NCI-H146 treated with DMSO at 0.1 percent for 48 hours (cell line): ENCODE results near the gene VARS2.
"Not testable (repeated sequence)": the region's sequence is repeated elsewhere in the genome, so short reads cannot be mapped to it uniquely, and the experiment has no call there.

Source experiments
- DNase-seq: peaks from one replicate; lab custom pipeline; 2025; ENCODE audit not compliant: unreplicated experiment; lab: John Stamatoyannopoulos, UW

Gene VARS2

DNA sequence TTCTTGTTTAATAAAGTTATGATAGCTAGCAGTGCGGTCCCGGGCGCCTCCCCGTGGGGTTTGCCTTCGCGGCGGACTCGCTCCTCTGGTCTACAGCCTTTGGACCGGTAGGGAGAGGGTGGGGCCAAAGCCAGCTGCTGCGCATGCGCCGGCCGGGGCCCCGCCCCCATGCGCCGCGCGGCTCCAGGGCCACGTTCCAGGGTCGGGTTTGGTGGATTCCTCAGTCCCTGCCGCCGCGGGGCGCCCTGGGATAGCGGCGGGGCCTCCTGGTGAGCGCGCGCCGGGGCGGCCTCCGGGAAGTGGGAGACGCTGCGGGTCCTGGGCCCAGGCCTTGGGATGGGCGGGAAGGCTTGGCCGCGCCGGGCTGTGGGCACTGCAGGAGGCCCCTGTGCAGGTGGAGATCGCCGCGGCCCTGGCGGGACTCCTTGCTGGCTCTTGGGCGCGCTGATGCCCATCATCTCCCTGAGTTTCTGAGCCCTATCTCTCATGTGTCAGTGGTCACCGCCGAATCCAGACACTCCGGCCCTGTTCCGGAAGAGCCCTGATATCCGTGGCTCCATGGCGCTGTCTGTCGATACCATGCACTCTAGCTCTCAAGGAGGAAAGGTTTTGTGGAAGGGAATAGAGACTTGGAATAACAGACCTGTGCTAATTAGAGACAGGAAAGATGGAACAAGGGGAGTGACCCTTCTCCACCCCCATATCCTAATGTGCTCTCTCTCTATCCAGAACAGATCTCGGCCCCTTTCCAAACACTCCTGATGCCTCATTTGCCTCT is at the start of gene VARS2:
Gene VARS2, plus strand, starts transcription at position 163 of the 778 bp plus-strand sequence. Its CDS starts 599 bp downstream, at position 762.
- peak; percentile 75 for DNase-seq

DNA sequence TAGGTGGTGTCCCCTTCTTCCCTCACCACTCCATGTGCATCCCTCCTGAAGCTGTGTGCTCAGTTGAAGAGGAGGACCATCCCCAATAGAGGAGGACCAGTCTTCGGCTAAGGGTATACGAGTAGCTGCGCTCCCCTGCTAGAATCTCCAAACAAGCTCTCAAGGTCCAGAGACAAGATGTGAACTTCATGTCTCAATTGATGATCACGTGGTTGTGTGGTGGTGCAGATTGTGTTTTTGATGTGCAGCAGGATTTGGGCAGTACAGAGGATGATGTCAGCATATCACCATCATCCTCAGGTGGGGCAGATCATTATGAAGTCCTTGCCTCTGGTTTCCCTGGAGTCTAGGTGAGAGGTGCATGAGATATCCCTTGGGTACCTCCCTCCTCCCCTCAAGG is 49.7 kb upstream of the VARS2 start:
- DNase-seq = no peak

DNA sequence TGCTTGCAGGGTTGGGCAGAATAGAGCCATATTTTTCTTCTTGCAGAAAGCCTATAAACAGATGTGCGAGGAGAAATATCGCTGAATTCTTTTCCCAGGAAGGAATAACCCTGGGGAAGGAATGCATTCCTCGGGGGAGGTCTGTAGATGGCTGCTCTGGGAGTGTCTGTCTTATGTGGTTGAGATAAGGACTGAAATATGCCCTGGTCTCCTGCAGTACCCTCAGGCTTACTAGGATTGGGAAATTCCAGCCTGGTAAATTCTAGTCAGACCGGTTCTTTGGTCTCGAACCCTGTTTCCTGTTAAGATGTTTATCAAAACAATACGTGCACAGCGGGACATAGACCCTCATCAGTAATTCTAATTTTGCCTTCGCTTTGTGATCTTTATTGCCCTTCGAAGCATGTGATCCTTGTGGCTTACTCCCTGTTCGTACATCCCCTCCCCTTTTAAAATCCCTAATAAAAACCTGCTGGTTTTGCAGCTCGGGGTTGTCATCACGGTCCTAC is 44.7 kb upstream of the VARS2 start:
- DNase-seq = not testable (repeated sequence)

DNA sequence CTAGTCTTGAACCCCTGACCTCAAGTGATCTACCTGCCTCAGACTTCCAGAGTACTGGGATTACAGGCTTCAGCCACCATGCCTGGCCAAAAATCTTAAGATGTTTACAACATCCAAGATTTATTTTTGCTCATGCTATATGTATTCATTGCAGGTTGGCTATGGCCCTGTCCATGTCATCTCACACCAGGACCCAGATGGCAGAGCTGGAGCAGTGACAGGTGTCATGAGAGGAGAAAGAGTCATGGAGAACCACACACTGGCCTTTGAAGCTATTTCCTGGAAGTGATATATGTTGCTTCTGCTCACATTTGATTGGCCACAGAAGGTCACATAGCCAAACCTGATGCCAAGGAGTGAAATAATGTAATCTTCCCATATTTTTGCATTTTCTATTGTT is 43.5 kb upstream of the VARS2 start:
- DNase-seq = no peak

DNA sequence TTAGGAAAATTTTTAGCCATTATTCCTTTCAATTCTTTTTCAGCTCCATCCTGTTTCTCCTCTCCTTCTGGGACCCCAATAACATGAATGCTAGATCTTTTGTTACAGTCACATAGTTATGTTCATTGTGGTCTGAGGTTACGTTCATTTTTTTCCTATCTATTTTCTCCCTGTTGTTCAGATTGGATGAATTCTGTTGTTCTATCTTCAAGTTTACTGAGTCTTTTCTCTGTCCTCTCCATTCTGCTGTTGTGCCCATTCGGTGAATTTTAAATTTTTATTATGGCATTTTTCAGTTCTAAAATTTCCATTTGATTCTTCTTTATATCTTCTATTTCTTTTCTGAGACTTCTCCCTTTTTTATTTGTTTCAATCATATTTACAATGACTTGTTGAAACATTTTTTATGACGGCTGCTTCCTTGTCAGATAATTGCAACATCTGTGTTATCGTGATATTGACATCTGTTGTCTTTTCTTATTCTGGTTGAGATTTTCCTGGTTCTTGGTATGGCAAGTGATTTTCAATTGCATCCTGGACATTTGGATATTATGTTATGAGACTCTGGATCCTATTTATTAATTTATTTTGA is 42.4 kb upstream of the VARS2 start:
- no peak for DNase-seq

DNA sequence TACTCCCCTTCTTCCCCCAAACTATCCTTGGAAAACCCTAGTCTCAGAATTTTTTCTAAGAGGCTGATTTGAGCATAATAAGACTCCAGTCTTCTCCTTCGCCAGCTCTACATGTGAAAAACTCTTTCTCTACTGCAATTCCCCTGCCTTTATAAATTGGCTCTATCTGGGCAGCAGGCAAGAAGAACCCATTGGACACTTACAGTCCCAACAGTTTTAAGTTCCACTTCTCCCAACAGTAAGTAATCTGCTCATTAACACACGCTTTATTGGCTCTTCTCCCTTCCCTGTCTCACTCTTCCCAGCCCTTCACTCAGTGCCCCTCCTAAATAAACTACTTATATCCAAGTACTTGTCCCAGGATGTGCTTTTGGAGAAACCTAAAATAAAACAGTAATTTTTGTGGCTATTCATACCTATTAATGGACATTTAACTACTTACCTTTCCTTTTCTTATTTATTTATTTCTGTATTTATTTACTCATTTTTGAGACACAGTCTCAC is 40.8 kb upstream of the VARS2 start:
- no peak for DNase-seq

DNA sequence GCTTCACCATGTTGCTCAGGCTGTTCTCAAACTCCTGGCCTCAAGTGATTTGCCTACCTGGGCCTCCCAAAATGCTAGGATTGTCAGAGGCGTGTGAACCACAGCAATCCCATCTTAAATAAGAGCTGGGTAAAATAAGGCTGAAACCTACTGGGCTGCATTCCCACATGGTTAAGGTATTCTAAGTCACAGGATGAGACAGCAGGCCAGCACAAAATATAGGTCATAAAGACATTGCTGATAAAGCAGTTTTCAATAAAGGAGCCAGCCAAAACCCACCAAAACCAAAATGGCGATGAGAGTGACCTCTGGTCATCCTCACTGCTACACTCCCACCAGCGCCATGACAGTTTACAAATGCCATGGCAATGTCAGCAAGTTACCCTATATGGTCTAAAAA is 40.2 kb upstream of the VARS2 start:
- not testable (repeated sequence) for DNase-seq

DNA sequence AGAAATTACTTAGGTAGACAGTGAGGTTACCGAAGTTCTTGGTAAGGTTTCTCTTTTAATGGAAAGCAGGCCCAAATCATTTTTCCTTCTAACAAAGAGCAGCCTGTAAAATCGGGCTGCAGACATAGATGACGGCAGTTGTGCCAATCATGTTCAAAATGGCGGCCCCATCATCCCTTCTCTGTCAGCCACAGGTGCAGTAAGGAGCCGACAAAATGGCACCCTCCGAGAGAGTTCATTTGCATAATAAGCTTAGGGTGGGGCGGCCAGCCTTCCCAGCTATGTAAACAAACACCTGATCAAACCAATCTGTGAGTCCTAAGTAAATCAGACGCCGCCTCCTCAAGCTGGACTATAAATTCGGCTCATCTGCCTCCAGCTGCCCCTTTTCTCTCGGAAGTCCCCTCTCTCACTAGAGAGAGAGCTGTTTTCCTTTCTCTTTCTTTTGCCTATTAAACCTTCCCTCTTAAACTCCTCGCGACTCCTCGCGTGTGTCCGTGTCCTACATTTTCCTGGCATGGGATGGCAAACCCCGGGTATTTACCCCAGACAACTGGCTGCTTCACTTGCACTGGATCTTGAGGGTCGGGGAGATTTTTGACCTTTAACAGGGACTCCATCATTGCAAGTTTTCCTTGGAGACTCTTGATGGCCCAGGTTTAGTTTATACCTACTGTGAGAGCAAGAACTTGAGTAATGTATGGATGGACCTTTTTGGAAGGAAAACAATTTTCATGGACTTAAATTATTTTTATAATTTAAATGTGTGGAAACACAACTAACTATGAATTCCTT is 38.6 kb upstream of the VARS2 start:
- peak; percentile 96 for DNase-seq

DNA sequence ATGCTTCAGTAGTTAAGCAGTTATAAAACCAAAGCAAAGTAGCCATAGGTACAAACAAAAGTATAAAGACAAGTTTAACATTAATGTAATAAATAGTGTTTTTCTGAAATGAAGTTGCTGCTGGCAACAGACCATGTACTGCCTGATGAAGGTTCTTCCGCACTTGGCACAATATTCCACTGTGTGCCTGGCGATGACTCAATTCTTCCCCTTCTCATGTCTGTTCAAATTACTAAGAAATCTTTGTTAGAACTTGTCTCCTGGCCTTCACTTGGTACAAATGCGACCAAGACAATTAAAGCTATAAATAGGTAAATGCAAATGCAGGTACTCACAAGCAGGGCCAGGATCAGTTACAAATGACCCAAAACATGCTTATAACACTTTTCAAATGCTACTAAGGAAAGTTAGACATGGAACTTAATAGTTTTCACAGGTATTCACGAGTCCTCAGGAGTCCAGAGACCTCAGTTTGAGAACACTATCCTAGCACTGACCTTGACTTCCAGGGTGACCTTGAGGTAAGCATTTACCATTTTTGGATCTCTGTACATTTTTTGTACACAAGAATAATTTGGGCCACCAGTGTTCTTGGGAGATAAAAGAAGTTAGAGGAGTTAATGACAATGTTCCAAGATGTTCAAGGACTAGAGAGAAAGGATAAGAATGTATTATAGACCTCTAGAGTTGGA is 37.9 kb upstream of the VARS2 start:
- no peak for DNase-seq

DNA sequence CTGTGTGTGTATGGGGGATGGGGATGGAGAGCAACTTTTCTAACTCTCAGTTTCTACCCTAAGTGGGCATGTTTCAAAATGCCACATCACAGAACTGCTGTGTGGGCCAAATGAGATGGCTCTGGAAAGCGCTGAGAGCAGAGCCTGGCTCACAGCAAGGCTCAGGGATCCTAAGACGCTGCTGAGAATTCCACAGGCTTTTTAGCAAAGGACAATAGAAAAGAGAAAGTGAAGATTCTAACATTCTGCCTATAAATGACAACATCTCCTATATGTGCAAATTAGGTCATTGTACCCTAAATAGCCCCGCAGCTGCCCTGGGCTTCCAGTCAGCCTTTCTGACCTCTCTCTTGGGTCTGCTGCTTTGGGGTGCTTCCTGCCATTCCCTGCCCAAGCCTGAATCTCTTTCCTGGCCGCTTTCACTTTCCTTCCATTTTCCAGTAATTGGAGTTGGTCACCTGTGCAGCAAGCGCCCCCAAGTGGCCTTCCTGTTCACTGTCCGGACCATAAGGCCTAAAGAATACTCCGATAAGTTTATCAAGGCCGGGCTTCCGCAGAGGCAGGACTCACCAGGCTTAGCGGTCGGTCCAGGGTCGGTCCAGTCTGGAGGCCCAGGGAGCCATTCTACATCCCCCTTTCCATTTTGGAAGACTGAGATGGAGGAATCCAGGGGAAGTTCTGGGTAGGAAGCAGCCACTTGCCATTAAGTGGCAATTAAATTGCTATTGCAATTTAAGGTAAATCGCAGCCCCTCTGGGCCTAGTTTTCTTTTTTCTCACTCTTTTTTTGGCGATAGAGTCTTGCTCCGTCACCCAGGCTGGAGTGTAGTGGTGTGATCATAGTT is 36.4 kb upstream of the VARS2 start:
- peak; percentile 81 for DNase-seq

DNA sequence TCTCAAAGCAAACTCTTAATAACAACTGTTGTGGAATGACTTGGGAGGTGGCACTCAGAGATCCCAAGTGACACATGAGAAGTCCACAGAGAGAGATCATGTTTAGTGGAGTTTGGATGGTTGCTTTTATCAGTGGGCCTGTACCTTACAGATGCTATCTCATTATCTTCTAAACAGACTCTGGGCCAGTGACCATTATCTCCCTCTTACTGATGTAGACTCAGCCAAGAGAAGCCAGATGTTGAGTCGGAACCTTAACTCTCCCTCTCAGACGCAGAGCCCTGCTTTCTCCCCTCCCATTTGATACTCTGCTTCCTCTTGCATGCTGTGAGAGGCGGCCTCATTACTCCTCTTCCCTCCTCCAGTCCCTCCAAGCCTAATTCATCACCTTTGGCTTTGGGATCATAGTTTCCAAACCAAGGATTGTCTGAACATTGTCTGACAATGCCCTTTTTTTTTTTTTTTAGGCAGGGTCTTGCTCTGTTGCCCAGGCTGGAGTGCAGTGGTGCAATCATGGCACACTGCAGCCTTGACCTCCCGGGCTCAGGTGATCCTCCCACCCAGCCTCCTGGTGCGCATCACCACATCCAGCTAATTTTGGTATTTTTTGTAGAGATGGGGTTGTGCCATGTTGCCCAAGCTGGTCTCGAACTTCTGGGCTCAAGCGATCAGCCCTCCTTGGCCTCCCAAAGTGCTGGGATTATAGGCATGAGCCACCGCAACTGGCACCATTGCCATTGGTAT is 34.2 kb upstream of the VARS2 start:
- no peak for DNase-seq

DNA sequence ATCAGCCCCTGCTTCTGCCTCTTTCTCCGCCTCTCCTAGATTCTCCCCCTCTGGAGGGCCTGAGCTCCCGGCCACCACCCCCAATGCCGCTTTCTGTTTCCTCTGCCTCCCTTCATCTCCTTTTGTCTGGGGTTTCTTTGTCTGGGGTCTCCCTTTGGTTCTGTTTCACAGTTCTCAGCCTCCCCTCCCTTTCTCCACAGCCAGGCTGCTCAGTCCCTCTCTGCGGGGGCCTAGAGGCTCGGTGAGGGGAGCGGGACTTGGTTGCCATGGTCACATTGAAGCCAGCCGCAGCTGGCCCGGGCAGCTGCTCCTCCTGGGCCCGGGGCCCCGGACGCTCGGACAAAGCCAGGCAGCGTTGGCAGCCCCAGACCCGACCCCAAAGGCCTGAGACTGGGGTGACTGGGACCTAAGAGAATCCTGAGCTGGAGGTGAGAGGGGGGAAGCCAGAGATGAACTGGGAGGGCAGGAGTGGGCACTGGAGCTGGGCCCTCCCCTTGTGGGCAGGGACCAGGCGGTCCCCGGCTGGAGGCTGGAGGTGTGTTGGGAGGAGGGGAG is 33.3 kb upstream of the VARS2 start:
- peak; percentile 63 for DNase-seq

DNA sequence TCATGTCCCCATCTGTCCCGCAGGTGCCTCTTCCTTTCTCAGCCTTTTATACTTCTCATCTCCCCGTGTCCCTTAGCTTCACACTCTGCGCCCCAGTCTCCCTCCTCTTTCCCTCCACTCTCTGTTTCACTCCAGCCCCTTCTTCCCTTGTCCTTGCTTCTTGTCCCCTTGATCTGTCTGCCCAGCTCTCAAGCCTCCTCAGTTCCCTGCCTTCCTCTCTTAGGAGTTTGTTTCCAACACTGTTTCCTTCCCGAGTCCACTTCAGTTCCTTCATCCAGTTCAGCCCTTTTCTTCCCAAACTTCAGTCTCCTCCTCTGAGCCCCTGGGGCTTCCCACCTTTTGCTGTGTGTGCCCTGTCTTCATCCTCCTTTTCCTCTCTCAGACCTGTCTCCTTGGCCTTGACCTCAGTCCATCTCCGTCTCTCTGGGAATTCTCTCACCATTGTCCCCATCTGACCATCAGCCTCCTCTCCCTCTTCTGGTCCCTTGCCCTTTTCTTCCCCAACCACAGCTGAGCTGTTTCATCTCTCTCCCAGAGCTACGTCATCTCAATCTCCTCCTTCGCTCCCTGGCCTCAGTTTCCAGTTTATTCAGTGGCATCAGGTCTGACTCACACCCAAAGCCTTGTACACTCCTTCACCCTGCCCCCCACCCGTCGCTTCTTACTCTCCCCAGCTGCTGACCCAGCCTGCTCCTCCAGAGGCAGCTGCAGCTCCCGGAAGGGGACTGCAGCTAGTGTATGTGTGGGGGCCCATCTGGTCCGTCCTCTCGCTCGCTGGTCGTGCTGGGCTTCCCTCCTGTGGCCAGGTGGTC is 32.4 kb upstream of the VARS2 start:
- peak; percentile 33 for DNase-seq

DNA sequence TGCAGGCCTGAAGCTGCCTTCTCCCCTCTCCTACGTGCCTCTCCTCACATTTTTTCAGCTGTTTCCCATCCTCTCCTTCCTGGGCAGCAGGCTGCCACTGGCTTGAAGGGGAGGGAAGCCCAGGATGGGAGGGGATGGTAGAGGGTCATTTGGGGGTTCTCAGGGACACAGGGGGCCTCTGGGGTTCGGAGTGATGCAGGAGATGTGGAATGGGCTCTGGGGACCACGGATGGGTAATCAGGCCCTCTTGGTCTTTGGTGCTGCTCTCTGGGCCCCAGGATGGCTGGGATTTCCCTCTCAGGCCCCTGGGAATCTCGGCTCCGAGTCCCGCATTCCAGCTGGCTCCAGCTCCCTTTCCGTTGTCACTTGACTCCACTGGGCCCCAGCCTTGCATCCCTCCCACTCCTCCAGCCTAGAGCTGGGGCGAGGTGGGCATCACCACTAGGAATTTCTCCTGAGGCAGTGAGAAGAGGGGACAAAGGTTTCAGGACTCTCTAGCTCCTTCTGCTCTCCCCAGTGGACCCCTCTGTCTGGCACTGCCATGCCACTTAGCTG is 31.8 kb upstream of the VARS2 start:
- no peak for DNase-seq

DNA sequence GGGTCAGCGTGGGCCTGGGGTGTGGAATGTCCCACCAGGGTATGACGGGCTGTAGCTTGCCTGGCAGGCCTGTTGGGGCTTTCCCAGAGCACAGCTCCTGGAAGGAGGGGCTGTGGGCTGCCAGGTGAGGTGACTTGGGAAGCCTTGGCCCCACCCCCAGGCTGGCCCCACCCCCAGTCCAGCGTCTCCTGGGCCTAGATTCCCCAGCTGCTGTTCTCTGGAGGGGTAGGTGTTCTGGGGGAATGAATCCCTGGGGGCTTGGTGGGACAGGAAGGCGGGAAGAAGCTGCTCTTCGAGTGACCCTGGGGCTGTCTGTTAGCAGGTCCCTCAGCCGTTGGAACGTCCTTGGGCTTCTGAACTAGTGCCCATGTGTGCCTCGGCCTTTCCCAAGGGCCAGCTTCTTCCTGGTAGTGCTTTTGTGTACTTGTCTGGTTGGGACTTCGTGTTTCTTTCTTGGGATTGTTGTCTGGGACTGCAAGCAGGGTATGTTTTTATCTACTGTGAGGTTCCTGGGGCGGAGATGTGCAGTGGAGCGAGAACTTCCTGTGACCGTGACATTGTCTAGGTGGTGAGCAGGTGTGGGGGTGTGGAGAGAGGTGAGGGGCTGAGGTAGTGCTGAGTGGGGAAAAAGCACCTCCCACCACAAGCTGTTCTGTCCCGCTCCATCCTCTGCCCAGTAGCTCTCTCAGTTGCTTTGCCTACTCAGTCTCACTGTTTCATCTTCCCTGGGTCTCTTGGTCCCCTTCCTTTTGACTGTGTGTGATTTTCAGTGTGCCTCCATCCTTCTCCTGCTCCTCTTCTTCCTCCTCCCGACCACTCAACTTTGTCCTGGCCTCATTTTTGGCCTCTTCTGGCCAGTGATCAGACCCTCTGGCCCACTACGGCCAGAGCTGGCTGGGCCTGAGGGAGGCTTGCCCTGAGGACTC is 31.0 kb upstream of the VARS2 start:
- DNase-seq = peak; percentile 27

DNA sequence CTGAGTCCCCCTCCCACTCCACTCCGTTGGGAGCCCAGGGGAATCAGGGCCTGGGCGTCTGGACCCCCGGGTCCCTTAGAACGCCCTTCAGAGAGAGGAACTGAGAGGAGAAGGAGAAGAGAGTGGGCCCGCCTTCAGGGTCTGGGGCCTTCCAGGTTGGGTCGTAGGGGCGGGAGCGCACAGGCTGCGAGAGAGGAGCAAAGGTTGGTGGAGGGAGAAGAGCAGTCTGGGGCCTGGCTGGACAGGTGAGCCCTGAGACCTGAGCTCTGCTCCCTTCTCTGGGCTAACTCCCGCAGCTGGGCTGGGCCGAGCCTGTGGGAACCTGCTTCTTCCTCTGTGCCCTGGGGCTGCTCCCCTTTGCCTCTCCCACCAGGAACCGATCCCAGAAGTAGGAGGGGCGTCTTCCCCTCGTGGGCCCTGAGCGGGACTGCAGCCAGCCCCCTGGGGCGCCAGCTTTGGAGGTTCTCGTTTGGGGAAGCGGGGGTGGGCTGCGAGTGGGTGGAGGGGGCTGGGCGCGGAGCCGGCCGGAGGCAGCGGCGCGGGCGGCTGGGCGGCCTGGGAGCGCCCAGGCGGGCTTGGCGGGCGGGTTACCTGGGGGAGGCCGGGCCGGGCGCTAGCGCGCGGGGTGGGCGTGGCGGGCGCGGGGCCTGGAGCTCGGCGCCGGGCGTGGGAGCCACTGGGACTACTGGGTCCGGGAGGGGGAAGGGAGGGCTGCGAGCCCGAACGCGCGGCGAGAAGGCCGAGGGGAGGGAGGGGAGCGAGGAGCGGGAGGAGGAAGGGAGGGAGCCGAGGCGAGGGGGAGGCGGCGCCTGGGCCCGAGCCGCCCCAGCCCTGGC is 30.1 kb upstream of the VARS2 start, which contains the start of gene DDR1:
Gene DDR1, plus strand, starts transcription at position 835 of the 836 bp plus-strand sequence. CDS start 4,211 bp downstream, outside the sequence.
- DNase-seq = peak; percentile 37
